ENCODE measurements around the gene MROH2B. TPM values are rescaled to one million over a fixed set of nuclear protein-coding genes. Genes with fewer than 3 reads are reported as not detected.

MROH2B gene
- total and polyA plus RNA-seq, 2 of the 13 experiments (the other 11 are each of a cell fraction or from before 2014, with no cell fraction given), result not detected

GRCh38 chr5:41087461-41087860 lies 16.3 kb upstream of the MROH2B start (continued):
- TF ChIP-seq AKNA (CRISPR knock-in tag; IDR thresholded peaks at IDR 0.05; ENCODE audit: borderline replicate concordance) (no peak), ZNF12 (CRISPR knock-in tag; IDR thresholded peaks at IDR 0.05) (no peak)

GRCh38 chr5:41083306-41083705 lies 12.2 kb upstream of the MROH2B start:
- Histone ChIP-seq H3K9ac (ENCODE audit: insufficient read depth, low read depth, low read length) (no peak overlapping the region), H3K9me3 (ENCODE audit: low read length) (no peaks in the 10 kb centered on the region), H3K27ac (ENCODE audit: extremely low read length, insufficient read depth, low read length) (no peak overlapping the region), H3K4me1 (ENCODE audit: insufficient read depth, low read length) (no peaks in the 10 kb centered on the region), H3K36me3 (replicated peaks in 1 of 2; ENCODE audit: control insufficient read depth in 1 of 2, insufficient read depth in 2 of 2, low read length in 2 of 2) (no peaks in the 10 kb centered on the region), H3K4me2 (ENCODE audit: low read depth, low read length) (no peak overlapping the region), H2AFZ (ENCODE audit: low read length) (no peak overlapping the region), H4K20me1 (ENCODE audit: insufficient read depth, low read length) (no peaks in the 10 kb centered on the region), H3K79me2 (ENCODE audit: insufficient read depth, low read length) (no peaks in the 10 kb centered on the region), H3K27me3 (ENCODE audit: control insufficient read depth in 1 of 2, insufficient read depth in 2 of 2, low read length in 2 of 2) (no peaks in the 10 kb centered on the region), H3K4me3 (replicated peaks in 1 of 3; ENCODE audit: insufficient read depth in 1 of 3, low read depth in 2 of 3, low read length in 3 of 3) (no peak overlapping the region)
- ChIA-PET POLR2A (no interaction called here), CTCF (ENCODE audit: low intra/inter-chr PET ratio, low total read pairs) (no interaction called here)
- no TSS peak for BruUV-seq (replicated peaks)
- intact Hi-C loops (cut with micrococcal nuclease; ENCODE audit: unreplicated experiment) (no loop called here), in situ Hi-C loops (cut with HindIII; ENCODE audit: extremely low pct_ligation_motif_present, low pct_unique_long_range_greater_than_20kb) (no loop called here)
- FAIRE-seq, result no peak
- WGBS (ENCODE audit: low lambda C conversion rate), result 41% methylated on average over 7 of the region's 7 CpGs
- no peak for ATAC-seq
- no peak for DNase-seq (ENCODE audit: low spot score)
- no peak for TF ChIP-seq HOXA9 (CRISPR knock-in tag; IDR thresholded peaks at IDR 0.05; ENCODE audit: borderline replicate concordance)
- no peak for TF ChIP-seq ZFX (CRISPR knock-in tag; IDR thresholded peaks at IDR 0.05; ENCODE audit: low read depth)
- TF ChIP-seq LRRFIP1 (CRISPR knock-in tag; conservative IDR thresholded peaks at IDR 0.05), result no peak
- TF ChIP-seq ZNF737 (CRISPR knock-in tag; IDR thresholded peaks at IDR 0.05; ENCODE audit: borderline replicate concordance), result no peak
- no peak for TF ChIP-seq PAXIP1 (CRISPR knock-in tag; conservative IDR thresholded peaks at IDR 0.05)
- TF ChIP-seq ELF1 (CRISPR knock-in tag; IDR thresholded peaks at IDR 0.05), result no peak
- no peak for TF ChIP-seq ATRX (CRISPR knock-in tag; IDR thresholded peaks at IDR 0.05; ENCODE audit: borderline replicate concordance)
- no peak for TF ChIP-seq ZSCAN31 (CRISPR knock-in tag; IDR thresholded peaks at IDR 0.05; ENCODE audit: low read depth)

Measured in HepG2 (cell line).